Lower leg skin (tissue), 3 donors: ENCODE results near the gene SH3BP1.

Experiments used
- CTCF ChIP-seq, 3 donors: fragments of 450-650 bp; IDR thresholded peaks; one replicate each; pipeline ENCODE4 v1.5.1; 2016; ENCODE audit warnings: antibody characterized with exemption in 3 of 3, mild to moderate bottlenecking in 3 of 3, moderate library complexity in 2 of 3
- POLR2A ChIP-seq, 2 donors: fragments of 450-650 bp; IDR thresholded peaks; one replicate each; pipeline ENCODE4 v1.6.1; 2016 to 2017; ENCODE audit warnings: antibody characterized with exemption in 2 of 2, mild to moderate bottlenecking in 1 of 2, moderate library complexity in 1 of 2

DNA sequence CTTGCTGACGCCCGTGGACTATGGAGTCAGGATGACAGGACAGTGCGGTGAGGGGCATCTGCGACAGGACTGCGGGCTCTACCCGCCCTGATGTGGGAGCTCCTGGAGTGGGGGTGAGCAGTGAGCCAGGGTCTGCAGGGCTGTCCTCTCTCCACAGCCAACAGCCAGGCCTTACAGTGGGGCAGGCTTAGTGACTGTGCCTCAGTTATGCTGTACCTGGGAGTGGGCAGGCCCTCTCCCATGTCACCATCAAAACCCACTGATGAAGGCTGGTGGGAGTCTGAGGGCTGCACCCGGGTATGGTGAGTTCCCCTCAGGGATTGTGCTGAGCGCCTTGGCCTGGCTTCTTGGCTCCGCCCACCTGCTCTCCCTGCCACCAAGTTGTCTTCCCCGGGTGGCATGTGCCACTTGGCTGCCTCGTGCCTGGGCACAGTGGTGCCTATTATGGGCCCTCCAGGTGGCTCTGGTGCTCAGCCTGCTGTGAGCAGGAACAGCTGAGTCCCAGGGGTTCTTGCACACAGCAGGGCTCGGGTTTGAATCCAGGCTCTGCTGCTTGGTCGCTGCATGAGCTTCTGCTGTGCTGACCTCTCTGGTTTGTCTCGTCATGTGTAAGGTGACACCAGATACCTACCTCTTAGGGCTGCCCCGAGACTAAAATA, 53.3 kb downstream of the SH3BP1 start:
- TF ChIP-seq CTCF (IDR thresholded peaks at IDR 0.05) = no peak
- TF ChIP-seq POLR2A (IDR thresholded peaks at IDR 0.05) = no peak
